Right lobe of liver (tissue), 4 donors: Measurements from ENCODE around the gene LRP5.

Experiments
- POLR2A ChIP-seq: fragments of 450-650 bp; IDR thresholded peaks from one replicate; pipeline ENCODE4 v1.6.1; 2017; ENCODE audit warnings: antibody characterized with exemption, mild to moderate bottlenecking
- TF ChIP-seq, protein P1 (sequence below), 4 donors: fragments of 200-600 bp in 3 of 4; fragments of 450-650 bp in 1 of 4; IDR thresholded peaks; one replicate each; pipeline versions ENCODE4 v1.5.1 to v1.8.0; 2016 to 2022; ENCODE audit warnings: antibody characterized with exemption in 4 of 4, mild to moderate bottlenecking in 2 of 4
- donor health status: DM: no; HTN: no; CAD: no.
- donor health status: DM: no; HTN: no; CAD: no.
- donor health status: DM: no; HTN: yes; CAD: no.

DNA sequence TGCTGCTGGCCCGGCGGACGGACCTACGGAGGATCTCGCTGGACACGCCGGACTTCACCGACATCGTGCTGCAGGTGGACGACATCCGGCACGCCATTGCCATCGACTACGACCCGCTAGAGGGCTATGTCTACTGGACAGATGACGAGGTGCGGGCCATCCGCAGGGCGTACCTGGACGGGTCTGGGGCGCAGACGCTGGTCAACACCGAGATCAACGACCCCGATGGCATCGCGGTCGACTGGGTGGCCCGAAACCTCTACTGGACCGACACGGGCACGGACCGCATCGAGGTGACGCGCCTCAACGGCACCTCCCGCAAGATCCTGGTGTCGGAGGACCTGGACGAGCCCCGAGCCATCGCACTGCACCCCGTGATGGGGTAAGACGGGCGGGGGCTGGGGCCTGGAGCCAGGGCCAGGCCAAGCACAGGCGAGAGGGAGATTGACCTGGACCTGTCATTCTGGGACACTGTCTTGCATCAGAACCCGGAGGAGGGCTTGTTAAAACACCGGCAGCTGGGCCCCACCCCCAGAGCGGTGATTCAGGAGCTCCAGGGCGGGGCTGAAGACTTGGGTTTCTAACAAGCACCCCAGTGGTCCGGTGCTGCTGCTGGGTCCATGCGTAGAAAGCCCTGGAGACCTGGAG, 74.1 kb downstream of the LRP5 start:
- TF ChIP-seq, protein P1, sequence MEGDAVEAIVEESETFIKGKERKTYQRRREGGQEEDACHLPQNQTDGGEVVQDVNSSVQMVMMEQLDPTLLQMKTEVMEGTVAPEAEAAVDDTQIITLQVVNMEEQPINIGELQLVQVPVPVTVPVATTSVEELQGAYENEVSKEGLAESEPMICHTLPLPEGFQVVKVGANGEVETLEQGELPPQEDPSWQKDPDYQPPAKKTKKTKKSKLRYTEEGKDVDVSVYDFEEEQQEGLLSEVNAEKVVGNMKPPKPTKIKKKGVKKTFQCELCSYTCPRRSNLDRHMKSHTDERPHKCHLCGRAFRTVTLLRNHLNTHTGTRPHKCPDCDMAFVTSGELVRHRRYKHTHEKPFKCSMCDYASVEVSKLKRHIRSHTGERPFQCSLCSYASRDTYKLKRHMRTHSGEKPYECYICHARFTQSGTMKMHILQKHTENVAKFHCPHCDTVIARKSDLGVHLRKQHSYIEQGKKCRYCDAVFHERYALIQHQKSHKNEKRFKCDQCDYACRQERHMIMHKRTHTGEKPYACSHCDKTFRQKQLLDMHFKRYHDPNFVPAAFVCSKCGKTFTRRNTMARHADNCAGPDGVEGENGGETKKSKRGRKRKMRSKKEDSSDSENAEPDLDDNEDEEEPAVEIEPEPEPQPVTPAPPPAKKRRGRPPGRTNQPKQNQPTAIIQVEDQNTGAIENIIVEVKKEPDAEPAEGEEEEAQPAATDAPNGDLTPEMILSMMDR (IDR thresholded peaks at IDR 0.05): no peak
- no peak for TF ChIP-seq POLR2A
